B cell (primary cell): ENCODE measurements around the gene CASZ1. TPM values are rescaled to one million over a fixed set of nuclear protein-coding genes. Genes with fewer than 3 reads are reported as not detected.

ENCODE experiments used
- ATAC-seq: fragments of 200-7000 bp; cut with Tn5 transposase; one replicate; pipeline ENCODE4 v1.10.0; 2021; ENCODE audit warnings: low read depth, mild to moderate bottlenecking, moderate number of reproducible peaks, moderate library complexity
- CTCF ChIA-PET: fragments of 350-600 bp; sonication (Branson Sonifier 250); formaldehyde crosslinking; loops from one replicate; lab custom pipeline; 2021; ENCODE audit warnings: antibody characterized with exemption, inconsistent platforms; lab: Charles Lee
- POLR2A ChIA-PET: fragments of 350-600 bp; sonication (Branson Sonifier 250); formaldehyde crosslinking; loops from one replicate; lab custom pipeline; 2021; ENCODE audit warnings: antibody characterized with exemption; lab: Charles Lee
- DNase-seq: peaks from one replicate; pipeline ENCODE4 v3.0.0; 2013
- H2AFZ ChIP-seq: 2 replicates; pipeline ENCODE4 v1.6.1; 2012; ENCODE audit warnings: mild to moderate bottlenecking, low read depth, low read length; ENCODE audit not compliant: insufficient read depth, poor library complexity, severe bottlenecking
- H3K27ac ChIP-seq, 2 donors: 1 replicate in 1 of 2; 2 replicates in 1 of 2; pipeline ENCODE4 v1.5.1; 2012 to 2013; ENCODE audit warnings: low read length in 2 of 2, mild to moderate bottlenecking in 2 of 2, moderate library complexity in 1 of 2
- H3K27me3 ChIP-seq, 4 experiments: fragments of 200-600 bp in 1 of 4; sonication (generic) in 1 of 4; replicated peaks in 1 of 4; 1 replicate in 2 of 4; 2 replicates in 2 of 4; pipeline versions ENCODE4 v1.6.1 to v1.7.0; 2013 to 2016; ENCODE audit warnings: low read length in 3 of 4, mild to moderate bottlenecking in 2 of 4, mixed read lengths in 1 of 4, moderate library complexity in 1 of 4; ENCODE audit not compliant: insufficient read depth in 4 of 4, control insufficient read depth in 3 of 4; ENCODE audit errors: control extremely low read depth in 1 of 4
- H3K36me3 ChIP-seq, 2 experiments: replicated peaks in 1 of 2; 1 replicate in 1 of 2; 2 replicates in 1 of 2; pipeline versions ENCODE4 v1.6.1 to v1.7.1; 2013; ENCODE audit warnings: low read length in 1 of 2; ENCODE audit not compliant: insufficient read depth in 2 of 2, control insufficient read depth in 1 of 2; ENCODE audit errors: control extremely low read depth in 1 of 2, extremely low read depth in 1 of 2
- H3K4me1 ChIP-seq, 2 donors: fragments of 200-600 bp in 1 of 2; sonication (generic) in 1 of 2; 1 replicate in 1 of 2; 2 replicates in 1 of 2; pipeline versions ENCODE4 v1.5.1 to v1.6.1; 2013 to 2017; ENCODE audit warnings: low read length in 2 of 2; ENCODE audit not compliant: control insufficient read depth in 2 of 2, insufficient read depth in 2 of 2
- H3K4me2 ChIP-seq: replicated peaks from 2 replicates; pipeline ENCODE3; 2012; ENCODE audit warnings: mild to moderate bottlenecking, low read depth, low read length; ENCODE audit not compliant: poor library complexity, severe bottlenecking
- H3K4me3 ChIP-seq, 5 experiments: fragments of 200-600 bp in 1 of 5; sonication (generic) in 1 of 5; 1 replicate in 3 of 5; 2 replicates in 2 of 5; pipeline versions ENCODE4 v1.5.1 to v1.7.0; 2011 to 2016; ENCODE audit warnings: low read length in 4 of 5, mild to moderate bottlenecking in 4 of 5, low read depth in 2 of 5, control low read depth in 1 of 5, moderate library complexity in 1 of 5; ENCODE audit not compliant: insufficient read depth in 1 of 5; ENCODE audit errors: control extremely low read depth in 1 of 5, extremely low read depth in 1 of 5
- H3K79me2 ChIP-seq: fragments of 200-600 bp; sonication (generic); one replicate; pipeline ENCODE4 v1.6.0; 2016; ENCODE audit warnings: low read length; ENCODE audit not compliant: control insufficient read depth, insufficient read depth
- H3K9ac ChIP-seq: fragments of 200-600 bp; sonication (generic); 2 replicates; pipeline ENCODE4 v1.6.1; 2017; ENCODE audit warnings: mild to moderate bottlenecking, low read length, moderate library complexity
- H3K9me3 ChIP-seq, 3 donors: one replicate each; pipeline versions ENCODE4 v1.6.1 to v1.7.1; 2013; ENCODE audit warnings: low read length in 2 of 3; ENCODE audit not compliant: control insufficient read depth in 2 of 3, insufficient read depth in 1 of 3; ENCODE audit errors: control extremely low read depth in 1 of 3
- H4K20me1 ChIP-seq: 2 replicates; pipeline ENCODE4 v1.6.0; 2012; ENCODE audit warnings: mild to moderate bottlenecking, low read length; ENCODE audit not compliant: insufficient read depth, control insufficient read depth, poor library complexity, severe bottlenecking
- H3K27ac Mint-ChIP-seq: one replicate; pipeline ENCODE4 v1.8.0; 2021; ENCODE audit warnings: mixed read lengths
- H3K27me3 Mint-ChIP-seq: one replicate; pipeline ENCODE4 v1.8.0; 2021; ENCODE audit warnings: mixed read lengths
- H3K4me1 Mint-ChIP-seq: one replicate; pipeline ENCODE4 v1.8.0; 2021; ENCODE audit warnings: mixed read lengths
- H3K4me3 Mint-ChIP-seq: one replicate; pipeline ENCODE4 v1.8.0; 2021; ENCODE audit warnings: mixed read lengths
- H3K9me3 Mint-ChIP-seq: one replicate; pipeline ENCODE4 v1.8.0; 2022; ENCODE audit warnings: mixed read lengths; ENCODE audit not compliant: insufficient read depth
- EZH2 ChIP-seq: IDR thresholded peaks from 2 replicates; pipeline ENCODE4 v1.6.1; 2012; ENCODE audit warnings: borderline replicate concordance, low read depth, mild to moderate bottlenecking, moderate library complexity, low read length; ENCODE audit not compliant: insufficient read depth, poor library complexity, severe bottlenecking
- WGBS: methylation state at CpG from one replicate; pipeline ENCODE4 v1.1.5; 2013; ENCODE audit warnings: missing lambda C conversion rate; ENCODE audit not compliant: insufficient coverage; 5-methylcytosine and 5-hydroxymethylcytosine counted together
- intact Hi-C: fragments of 100-400 bp; cut with micrococcal nuclease; formaldehyde crosslinking; loops from one replicate; pipeline ENCODE4 v1.10.0; 2022
- polyA plus RNA-seq: library from polyadenylated mRNA; depleted of rRNA; stranded (reverse); fragments of >200 nt; gene quantifications from 2 replicates; pipeline ENCODE4 v1.2.3, GENCODE V29; 2012
- total RNA-seq, 2 donors: library from RNA; stranded (reverse); fragments of 120-200 nt in 1 of 2; gene quantifications; 1 replicate in 1 of 2; 2 replicates in 1 of 2; pipeline versions ENCODE4 v1.2.3 to v1.2.4, GENCODE V29; 2013 to 2022
- TF ChIP-seq, protein P1 (sequence below): fragments of 200-600 bp; IDR thresholded peaks from one replicate; pipeline ENCODE4 v1.8.0; 2022; ENCODE audit warnings: antibody characterized with exemption, mild to moderate bottlenecking

CASZ1 gene
- total and polyA plus RNA-seq, 2 donors (not counting 1 experiment from before 2014, with no cell fraction given): 9.5 to 27.2 TPM

DNA sequence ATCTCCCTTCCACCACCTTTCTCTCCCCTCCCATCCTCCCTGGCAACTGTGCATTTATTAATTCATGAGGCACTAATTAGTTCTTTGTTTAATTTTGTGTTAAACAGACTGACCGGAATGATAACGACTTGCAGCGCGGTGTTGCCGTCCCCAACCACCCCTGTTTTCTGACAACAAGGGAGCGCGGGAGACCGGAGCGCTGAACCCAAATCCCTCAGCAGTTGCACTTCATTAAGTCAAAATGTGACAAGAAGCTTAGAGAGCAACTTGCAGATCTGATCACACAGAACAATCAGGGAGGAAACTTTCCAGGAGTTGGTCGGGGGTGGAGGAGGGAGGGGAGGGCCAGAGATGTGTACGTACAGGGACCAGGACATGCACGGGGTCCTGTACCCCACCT lies 89.2 kb downstream of the CASZ1 start:
- POLR2A ChIA-PET: no interaction called here
- Histone ChIP-seq H3K9ac (no peak overlapping the region), H3K9me3 (no peaks in the 10 kb centered on the region), H3K27me3 (no peaks in the 10 kb centered on the region), H3K79me2 (no peaks in the 10 kb centered on the region), H2AFZ (no peak overlapping the region), H4K20me1 (no peaks in the 10 kb centered on the region), H3K36me3 (no peaks in the 10 kb centered on the region), H3K4me1 (no peaks in the 10 kb centered on the region), H3K4me2 (no peak overlapping the region), H3K27ac (no peak overlapping the region), H3K4me3 (no peak overlapping the region)
- 98% methylated on average over 11 of the region's 12 CpGs for WGBS
- no peaks in the 10 kb centered on the region for H3K9me3 Mint-ChIP-seq
- TF ChIP-seq, protein P1, sequence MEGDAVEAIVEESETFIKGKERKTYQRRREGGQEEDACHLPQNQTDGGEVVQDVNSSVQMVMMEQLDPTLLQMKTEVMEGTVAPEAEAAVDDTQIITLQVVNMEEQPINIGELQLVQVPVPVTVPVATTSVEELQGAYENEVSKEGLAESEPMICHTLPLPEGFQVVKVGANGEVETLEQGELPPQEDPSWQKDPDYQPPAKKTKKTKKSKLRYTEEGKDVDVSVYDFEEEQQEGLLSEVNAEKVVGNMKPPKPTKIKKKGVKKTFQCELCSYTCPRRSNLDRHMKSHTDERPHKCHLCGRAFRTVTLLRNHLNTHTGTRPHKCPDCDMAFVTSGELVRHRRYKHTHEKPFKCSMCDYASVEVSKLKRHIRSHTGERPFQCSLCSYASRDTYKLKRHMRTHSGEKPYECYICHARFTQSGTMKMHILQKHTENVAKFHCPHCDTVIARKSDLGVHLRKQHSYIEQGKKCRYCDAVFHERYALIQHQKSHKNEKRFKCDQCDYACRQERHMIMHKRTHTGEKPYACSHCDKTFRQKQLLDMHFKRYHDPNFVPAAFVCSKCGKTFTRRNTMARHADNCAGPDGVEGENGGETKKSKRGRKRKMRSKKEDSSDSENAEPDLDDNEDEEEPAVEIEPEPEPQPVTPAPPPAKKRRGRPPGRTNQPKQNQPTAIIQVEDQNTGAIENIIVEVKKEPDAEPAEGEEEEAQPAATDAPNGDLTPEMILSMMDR: no peak
- no peak for TF ChIP-seq EZH2
- CTCF ChIA-PET: no interaction called here
- DNase-seq (no peak), ATAC-seq (no peak)
- H3K4me3 Mint-ChIP-seq: no peak overlapping the region
- H3K27me3 Mint-ChIP-seq: peaks cover 3% of the 10 kb centered on the region
- no peak overlapping the region for H3K27ac Mint-ChIP-seq
- no peaks in the 10 kb centered on the region for H3K4me1 Mint-ChIP-seq
- intact Hi-C loops: no loop called here

DNA sequence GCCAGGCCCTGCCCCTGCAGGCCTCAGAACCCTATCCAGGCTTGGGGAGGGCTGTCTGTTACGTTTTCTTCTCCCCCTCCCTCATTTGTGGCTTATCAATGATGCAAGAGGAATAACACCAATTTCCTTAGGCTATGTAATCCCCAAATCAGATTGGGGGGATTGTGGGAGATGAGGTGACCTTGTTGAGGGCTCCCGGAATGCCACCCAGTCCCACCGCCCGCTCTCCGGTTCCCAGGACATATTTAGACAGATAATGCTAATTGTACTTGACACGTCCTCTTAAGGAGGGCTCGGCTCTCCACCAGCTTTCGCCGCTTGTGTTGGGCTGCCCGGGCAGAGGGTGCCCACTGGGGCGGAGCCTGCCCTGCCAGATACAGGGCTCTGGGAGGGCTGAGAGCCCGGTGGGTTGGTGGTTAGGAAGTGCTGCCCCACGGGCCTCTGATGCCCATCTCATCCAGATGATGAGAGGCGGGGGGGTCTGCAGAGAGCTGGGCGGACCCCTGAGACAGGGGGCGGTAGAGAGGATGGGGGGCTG lies 90.0 kb downstream of the CASZ1 start:
- ATAC-seq (no peak), DNase-seq (no peak)
- POLR2A ChIA-PET: no interaction called here
- Mint-ChIP-seq H3K9me3 (no peaks in the 10 kb centered on the region), H3K4me3 (no peak overlapping the region), H3K4me1 (no peaks in the 10 kb centered on the region), H3K27ac (no peak overlapping the region), H3K27me3 (peaks cover 3% of the 10 kb centered on the region)
- H3K4me3 ChIP-seq: no peak overlapping the region
- no peaks in the 10 kb centered on the region for H3K79me2 ChIP-seq
- H3K36me3 ChIP-seq: no peaks in the 10 kb centered on the region
- TF ChIP-seq EZH2: no peak
- TF ChIP-seq, protein P1: no peak
- no peaks in the 10 kb centered on the region for H3K27me3 ChIP-seq
- no peak overlapping the region for H3K27ac ChIP-seq
- no peak overlapping the region for H3K4me2 ChIP-seq
- no peaks in the 10 kb centered on the region for H4K20me1 ChIP-seq
- CTCF ChIA-PET: no interaction called here
- WGBS: 95% methylated on average over 13 of the region's 16 CpGs
- no peak overlapping the region for H2AFZ ChIP-seq
- intact Hi-C loops: no loop called here
- no peaks in the 10 kb centered on the region for H3K9me3 ChIP-seq
- no peak overlapping the region for H3K9ac ChIP-seq
- no peaks in the 10 kb centered on the region for H3K4me1 ChIP-seq
